Left ventricle myocardium inferior (tissue), 1 donor: Measurements from ENCODE around the gene QPCT. TPM values are rescaled to one million over a fixed set of nuclear protein-coding genes. Genes with fewer than 3 reads are reported as not detected.

Experiments
- DNase-seq: peaks from one replicate; pipeline ENCODE4 v3.0.0-alpha.2; 2020
- H3K27ac ChIP-seq: fragments of 200-600 bp; replicated peaks from 2 replicates; pipeline ENCODE4 v1.8.0; 2021
- H3K27me3 ChIP-seq: fragments of 200-600 bp; 2 replicates; pipeline ENCODE4 v1.8.0; 2021; ENCODE audit warnings: low read depth
- H3K36me3 ChIP-seq: fragments of 200-600 bp; 2 replicates; pipeline ENCODE4 v1.8.0; 2021
- H3K4me1 ChIP-seq: fragments of 200-600 bp; 2 replicates; pipeline ENCODE4 v1.8.0; 2021
- H3K4me3 ChIP-seq: fragments of 200-600 bp; 2 replicates; pipeline ENCODE4 v1.8.0; 2021; ENCODE audit warnings: mild to moderate bottlenecking, moderate library complexity
- H3K9me3 ChIP-seq: fragments of 200-600 bp; replicated peaks from 2 replicates; pipeline ENCODE4 v1.8.0; 2021
- intact Hi-C: fragments of 100-400 bp; cut with micrococcal nuclease; formaldehyde crosslinking; loops from one replicate; pipeline ENCODE4 v1.11.0; 2022
- total RNA-seq: library from RNA; stranded (reverse); fragmentation: NEBNext Ultra II Directional; extraction: Animal tissue kit (Norgen Biotek cat#: 25700); gene quantifications from one replicate; pipeline ENCODE4 v1.2.1, GENCODE V29; 2021
- TF ChIP-seq, protein P1 (sequence below): fragments of 200-600 bp; IDR thresholded peaks from 2 replicates; pipeline ENCODE4 v1.8.0; 2021; ENCODE audit warnings: antibody characterized with exemption, mild to moderate bottlenecking, borderline replicate concordance
- donor health status: DM: no; HTN: yes; CAD: no; lungs with severe emphysema.

The QPCT gene
- total RNA-seq, 1 donor from 2014 or later, result 2.0 TPM

DNA sequence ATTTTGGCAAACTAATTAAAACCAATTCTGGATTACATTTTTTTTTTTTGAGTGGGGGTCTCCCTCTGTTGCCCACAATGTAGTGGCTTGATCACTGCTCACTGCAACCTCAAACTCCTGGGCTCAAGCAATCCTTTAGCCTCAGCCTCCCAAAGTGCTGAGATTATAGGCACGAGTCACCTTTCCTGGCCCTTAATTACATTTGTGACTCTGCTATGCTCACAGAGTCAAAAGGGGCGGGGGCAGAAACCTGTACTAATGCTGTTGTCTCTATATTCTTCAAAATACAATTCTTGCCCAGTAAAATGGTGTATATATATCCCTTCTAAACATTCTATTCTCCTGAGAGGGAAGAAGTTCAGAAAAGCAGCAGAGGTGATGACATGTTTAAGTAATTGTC lies 43.0 kb upstream of the QPCT start:
- H3K27ac ChIP-seq, result no peak overlapping the region

DNA sequence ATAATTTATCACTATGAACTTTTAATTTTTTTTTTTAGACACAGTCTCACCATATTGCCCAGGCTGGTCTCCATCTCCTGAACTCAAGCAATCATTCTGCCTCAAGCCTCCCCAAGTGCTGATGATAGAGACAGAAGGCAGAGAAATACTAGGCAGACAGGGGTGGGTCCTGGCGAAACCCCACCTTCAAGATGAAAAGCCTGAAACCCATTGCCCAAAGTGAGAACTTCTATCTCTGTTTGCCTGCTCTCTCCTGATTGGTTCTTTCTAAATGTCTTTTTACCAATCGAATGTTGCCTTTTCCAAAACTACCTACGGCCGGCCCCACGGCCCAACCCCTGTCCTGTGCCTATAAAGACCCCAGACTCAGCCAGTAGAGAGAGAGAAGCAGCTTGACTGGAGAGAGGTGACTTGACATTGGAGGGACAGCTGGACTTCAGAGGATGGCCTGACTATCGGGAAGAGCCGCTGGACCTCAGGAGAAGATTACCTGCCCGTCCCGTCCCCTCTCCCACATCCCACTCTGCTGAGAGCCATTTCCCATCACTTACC lies 41.7 kb upstream of the QPCT start:
- Histone ChIP-seq H3K27ac (no peak overlapping the region), H3K27me3 (no peaks in the 10 kb centered on the region), H3K36me3 (no peaks in the 10 kb centered on the region), H3K4me1 (peaks cover 42% of the 10 kb centered on the region), H3K4me3 (no peak overlapping the region), H3K9me3 (no peaks in the 10 kb centered on the region)
- TF ChIP-seq, protein P1, sequence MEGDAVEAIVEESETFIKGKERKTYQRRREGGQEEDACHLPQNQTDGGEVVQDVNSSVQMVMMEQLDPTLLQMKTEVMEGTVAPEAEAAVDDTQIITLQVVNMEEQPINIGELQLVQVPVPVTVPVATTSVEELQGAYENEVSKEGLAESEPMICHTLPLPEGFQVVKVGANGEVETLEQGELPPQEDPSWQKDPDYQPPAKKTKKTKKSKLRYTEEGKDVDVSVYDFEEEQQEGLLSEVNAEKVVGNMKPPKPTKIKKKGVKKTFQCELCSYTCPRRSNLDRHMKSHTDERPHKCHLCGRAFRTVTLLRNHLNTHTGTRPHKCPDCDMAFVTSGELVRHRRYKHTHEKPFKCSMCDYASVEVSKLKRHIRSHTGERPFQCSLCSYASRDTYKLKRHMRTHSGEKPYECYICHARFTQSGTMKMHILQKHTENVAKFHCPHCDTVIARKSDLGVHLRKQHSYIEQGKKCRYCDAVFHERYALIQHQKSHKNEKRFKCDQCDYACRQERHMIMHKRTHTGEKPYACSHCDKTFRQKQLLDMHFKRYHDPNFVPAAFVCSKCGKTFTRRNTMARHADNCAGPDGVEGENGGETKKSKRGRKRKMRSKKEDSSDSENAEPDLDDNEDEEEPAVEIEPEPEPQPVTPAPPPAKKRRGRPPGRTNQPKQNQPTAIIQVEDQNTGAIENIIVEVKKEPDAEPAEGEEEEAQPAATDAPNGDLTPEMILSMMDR, result no peak
- intact Hi-C loops, result no loop called here
- no peak for DNase-seq

More for the DNA sequence above, 43.0 kb upstream of the QPCT start:
- intact Hi-C loops, result no loop called here
- Histone ChIP-seq H3K4me1 (peaks cover 28% of the 10 kb centered on the region), H3K4me3 (no peak overlapping the region), H3K27me3 (no peaks in the 10 kb centered on the region), H3K36me3 (no peaks in the 10 kb centered on the region), H3K9me3 (no peaks in the 10 kb centered on the region)
- TF ChIP-seq, protein P1, result no peak
- no peak for DNase-seq

DNA sequence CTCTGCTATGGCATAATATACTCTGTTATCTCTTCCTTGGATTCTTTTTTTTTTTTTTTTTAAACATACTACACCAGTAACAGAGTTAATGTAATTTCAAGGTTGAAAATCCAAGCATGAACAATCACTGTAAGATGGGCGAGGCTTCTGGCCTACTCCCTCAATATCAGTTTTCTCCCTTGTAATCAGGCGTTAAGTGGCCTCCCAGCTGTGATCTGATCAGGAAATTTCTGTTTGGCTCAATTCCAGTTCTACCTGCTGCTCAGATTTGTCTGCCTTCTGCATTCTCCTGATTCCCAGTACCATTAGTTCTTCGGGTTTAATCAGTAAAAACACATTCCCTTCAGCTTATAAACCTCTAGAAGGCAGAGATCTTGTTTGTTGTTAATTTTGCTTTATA lies 38.4 kb upstream of the QPCT start:
- no peak for DNase-seq
- H3K27me3 ChIP-seq, result no peaks in the 10 kb centered on the region
- peaks cover 48% of the 10 kb centered on the region for H3K4me1 ChIP-seq
- H3K27ac ChIP-seq, result peak overlapping the region; percentile 36
- TF ChIP-seq, protein P1, result no peak
- no peak overlapping the region for H3K4me3 ChIP-seq
- no peaks in the 10 kb centered on the region for H3K9me3 ChIP-seq
- H3K36me3 ChIP-seq, result no peaks in the 10 kb centered on the region
- intact Hi-C loops, result no loop called here

DNA sequence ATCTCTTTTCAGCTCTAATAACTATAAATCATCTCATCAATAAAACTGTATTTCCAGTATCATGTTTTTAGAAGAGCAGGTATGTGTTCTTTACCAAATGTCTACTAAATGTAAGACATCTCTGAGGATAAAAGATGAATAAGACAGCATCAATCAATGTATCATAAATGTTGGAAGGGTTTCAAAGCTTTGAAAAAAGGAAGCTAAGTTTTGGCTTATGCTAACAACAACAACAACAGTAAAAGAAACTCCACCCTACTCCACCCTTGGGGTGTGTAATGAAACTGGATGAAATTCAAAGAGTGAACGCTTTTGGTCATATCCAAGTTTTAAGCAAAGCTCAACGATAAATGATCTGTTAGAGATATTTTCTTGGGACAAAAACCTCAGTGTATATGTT lies 36.9 kb upstream of the QPCT start:
- Histone ChIP-seq H3K27ac (peak overlapping the region; percentile 21), H3K4me1 (peaks cover 55% of the 10 kb centered on the region), H3K27me3 (no peaks in the 10 kb centered on the region), H3K36me3 (no peaks in the 10 kb centered on the region), H3K9me3 (no peaks in the 10 kb centered on the region), H3K4me3 (no peak overlapping the region)
- intact Hi-C loops, result no loop called here
- DNase-seq, result no peak
- TF ChIP-seq, protein P1, result no peak

DNA sequence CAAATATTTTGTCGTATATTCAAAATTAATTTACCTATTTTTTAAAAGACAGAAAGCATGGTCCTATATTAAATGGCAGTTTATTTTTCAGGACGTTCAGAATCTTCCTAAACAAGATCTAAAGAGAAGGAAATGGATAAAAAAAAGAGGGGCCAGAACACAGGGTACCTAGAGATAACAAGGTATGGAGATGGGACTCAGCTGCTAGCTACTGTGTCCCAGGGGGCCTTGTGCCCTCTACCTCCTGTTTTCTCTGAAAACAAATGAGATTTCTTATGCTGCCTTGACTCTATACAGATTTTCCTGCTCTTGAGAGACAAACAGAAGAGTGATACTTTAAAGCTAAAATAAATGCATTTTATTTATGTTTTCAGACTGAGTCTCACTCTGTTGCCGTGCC lies 29.1 kb upstream of the QPCT start:
- Histone ChIP-seq H3K4me1 (peaks cover 69% of the 10 kb centered on the region), H3K27ac (no peak overlapping the region), H3K36me3 (no peaks in the 10 kb centered on the region), H3K27me3 (no peaks in the 10 kb centered on the region), H3K4me3 (no peak overlapping the region), H3K9me3 (no peaks in the 10 kb centered on the region)
- intact Hi-C loops, result no loop called here
- no peak for DNase-seq
- TF ChIP-seq, protein P1, result no peak
